A204.1 (cell line): ENCODE measurements around the gene TJP2.
"Not testable (repeated sequence)": the region's sequence is repeated elsewhere in the genome, so short reads cannot be mapped to it uniquely, and the experiment has no call there.

Experiments
- FAIRE-seq: peaks from 2 replicates; lab custom pipeline; 2012; peaks lifted over from hg19 to GRCh38; lab: Jason Lieb, UNC

Gene TJP2

GRCh38 chr9:69295872-69296552, 121.9 kb downstream of the TJP2 start:
- no peak for FAIRE-seq

- FAIRE-seq, result no peak
These were observed 123.4 kb downstream of the TJP2 start for GRCh38 chr9:69297300-69297980.

GRCh38 chr9:69299315-69299714, 125.2 kb downstream of the TJP2 start:
- no peak for FAIRE-seq

GRCh38 chr9:69299826-69300225, 125.7 kb downstream of the TJP2 start:
- no peak for FAIRE-seq

- FAIRE-seq, result no peak
These were observed 129.3 kb downstream of the TJP2 start for GRCh38 chr9:69303331-69303730.

GRCh38 chr9:69306895-69307445, 132.9 kb downstream of the TJP2 start:
- FAIRE-seq, result not testable (repeated sequence)

GRCh38 chr9:69307446-69308205, 133.5 kb downstream of the TJP2 start:
- no peak for FAIRE-seq

- no peak for FAIRE-seq
These were observed 134.3 kb downstream of the TJP2 start for GRCh38 chr9:69308206-69308931.

- no peak for FAIRE-seq
These were observed 139.1 kb downstream of the TJP2 start for GRCh38 chr9:69313175-69313574.

- no peak for FAIRE-seq
These were observed 140.5 kb downstream of the TJP2 start for GRCh38 chr9:69314547-69314946.

GRCh38 chr9:69317081-69317480, 143.0 kb downstream of the TJP2 start:
- FAIRE-seq, result no peak

- no peak for FAIRE-seq
These were observed 143.8 kb downstream of the TJP2 start for GRCh38 chr9:69317894-69318293.

- no peak for FAIRE-seq
These were observed 145.4 kb downstream of the TJP2 start for GRCh38 chr9:69319324-69320025.

- no peak for FAIRE-seq
These were observed 148.2 kb downstream of the TJP2 start for GRCh38 chr9:69322256-69322655.

GRCh38 chr9:69323861-69324260, 149.8 kb downstream of the TJP2 start:
- no peak for FAIRE-seq
